GM12874 (cell line): ENCODE data around the gene MYO1B.

Experiments used
- CTCF ChIP-seq: IDR thresholded peaks from 2 replicates; pipeline ENCODE4 v1.5.1; 2011; ENCODE audit warnings: low read depth, mild to moderate bottlenecking, control low read depth, low read length, moderate library complexity; ENCODE audit not compliant: insufficient read depth

MYO1B gene

GRCh38 chr2:191217580-191217979, 27.6 kb upstream of the MYO1B start:
- no peak for TF ChIP-seq CTCF

GRCh38 chr2:191218292-191218898, 26.8 kb upstream of the MYO1B start:
- TF ChIP-seq CTCF, result peak; percentile 64

- TF ChIP-seq CTCF, result no peak
These were observed 24.5 kb upstream of the MYO1B start for GRCh38 chr2:191220671-191221070.

- no peak for TF ChIP-seq CTCF
These were observed 23.5 kb upstream of the MYO1B start for GRCh38 chr2:191221666-191222065.

GRCh38 chr2:191222507-191222906, 22.7 kb upstream of the MYO1B start:
- no peak for TF ChIP-seq CTCF

GRCh38 chr2:191222952-191223351, 22.3 kb upstream of the MYO1B start:
- TF ChIP-seq CTCF, result no peak

GRCh38 chr2:191225126-191225525, 20.1 kb upstream of the MYO1B start:
- no peak for TF ChIP-seq CTCF
